C1 segment of cervical spinal cord (tissue), 14 donors: ENCODE measurements around the gene ARHGAP19.

Experiments
- DNase-seq, 14 donors: peaks; one replicate each; lab custom pipeline; 2025; lab: John Stamatoyannopoulos, UW

ARHGAP19 gene

GRCh38 chr10:97196223-97197029, 96.0 kb downstream of the ARHGAP19 start:
- DNase-seq: peak in 6 of 14 donors; percentile 16 to 57 (median 28)

- no peak for DNase-seq
Measured at GRCh38 chr10:97195706-97196222, 96.7 kb downstream of the ARHGAP19 start.

- no peak for DNase-seq
Measured at GRCh38 chr10:97192952-97193435, 99.4 kb downstream of the ARHGAP19 start.

GRCh38 chr10:97190450-97190849, 102.0 kb downstream of the ARHGAP19 start:
- DNase-seq: peak in 4 of 14 donors; percentile 7 to 18 (median 12)

- DNase-seq: peak in 7 of 14 donors; percentile 23 to 60 (median 38)
Measured at GRCh38 chr10:97188261-97188711, 104.2 kb downstream of the ARHGAP19 start.

GRCh38 chr10:97186911-97187310, 105.5 kb downstream of the ARHGAP19 start:
- no peak for DNase-seq

GRCh38 chr10:97185326-97186058, 106.9 kb downstream of the ARHGAP19 start, which contains the start of gene SLIT1:
TSS of gene SLIT1 (minus strand) at chr10:97185959. CDS start at chr10:97185674, 285 bp downstream.
- DNase-seq: no peak

GRCh38 chr10:97184971-97185325, 107.5 kb downstream of the ARHGAP19 start:
- DNase-seq: no peak

- no peak for DNase-seq
Measured at GRCh38 chr10:97183314-97183713, 109.1 kb downstream of the ARHGAP19 start.

- peak in 4 of 14 donors; percentile 8 to 73 (median 10) for DNase-seq
Measured at GRCh38 chr10:97182288-97182990, 110.0 kb downstream of the ARHGAP19 start.

- DNase-seq: no peak
Measured at GRCh38 chr10:97180986-97181385, 111.5 kb downstream of the ARHGAP19 start.

GRCh38 chr10:97180363-97180755, 112.1 kb downstream of the ARHGAP19 start:
- DNase-seq: no peak

GRCh38 chr10:97179731-97180362, 112.6 kb downstream of the ARHGAP19 start:
- peak in 7 of 14 donors; percentile 9 to 44 (median 21) for DNase-seq

GRCh38 chr10:97179311-97179710, 113.1 kb downstream of the ARHGAP19 start:
- DNase-seq: no peak

GRCh38 chr10:97178074-97178473, 114.4 kb downstream of the ARHGAP19 start:
- DNase-seq: no peak

GRCh38 chr10:97176226-97176625, 116.2 kb downstream of the ARHGAP19 start:
- no peak for DNase-seq

GRCh38 chr10:97175586-97175985, 116.9 kb downstream of the ARHGAP19 start:
- DNase-seq: no peak

GRCh38 chr10:97174941-97175340, 117.5 kb downstream of the ARHGAP19 start:
- DNase-seq: no peak

- DNase-seq: no peak
Measured at GRCh38 chr10:97174276-97174775, 118.1 kb downstream of the ARHGAP19 start.

GRCh38 chr10:97173036-97173435, 119.4 kb downstream of the ARHGAP19 start:
- DNase-seq: no peak
